HG02678 (cell line): ENCODE measurements around the gene NIPAL3.
"Not testable (repeated sequence)": the region's sequence is repeated elsewhere in the genome, so short reads cannot be mapped to it uniquely, and the experiment has no call there.

Experiments
- ATAC-seq: cut with Tn5 transposase; IDR thresholded peaks from one replicate; pipeline ENCODE4 v1.9.1; 2021; ENCODE audit warnings: mild to moderate bottlenecking, moderate library complexity; ENCODE audit not compliant: unreplicated experiment

NIPAL3 gene

DNA sequence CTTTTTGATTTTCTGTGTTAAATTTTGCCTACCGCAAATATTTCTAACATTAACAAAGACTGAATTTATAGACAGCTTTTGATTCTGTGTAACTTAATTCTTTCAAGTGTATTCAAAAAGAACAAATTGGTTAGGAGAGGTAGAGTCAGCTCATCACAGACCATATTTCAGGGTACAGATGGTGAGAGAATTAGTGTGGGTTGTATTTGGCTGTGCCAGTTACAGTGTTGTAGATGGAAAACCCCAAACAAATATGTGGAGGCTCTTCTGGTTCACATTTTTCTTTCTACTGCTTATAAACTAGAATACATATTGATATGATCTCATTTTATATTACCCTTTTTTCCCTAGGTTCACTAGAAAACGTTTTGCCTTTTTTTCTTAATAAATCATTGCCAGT, 98.1 kb downstream of the NIPAL3 start:
- no peak for ATAC-seq

GRCh38 chr1:24514946-24515345, 99.3 kb downstream of the NIPAL3 start:
- ATAC-seq, result no peak

DNA sequence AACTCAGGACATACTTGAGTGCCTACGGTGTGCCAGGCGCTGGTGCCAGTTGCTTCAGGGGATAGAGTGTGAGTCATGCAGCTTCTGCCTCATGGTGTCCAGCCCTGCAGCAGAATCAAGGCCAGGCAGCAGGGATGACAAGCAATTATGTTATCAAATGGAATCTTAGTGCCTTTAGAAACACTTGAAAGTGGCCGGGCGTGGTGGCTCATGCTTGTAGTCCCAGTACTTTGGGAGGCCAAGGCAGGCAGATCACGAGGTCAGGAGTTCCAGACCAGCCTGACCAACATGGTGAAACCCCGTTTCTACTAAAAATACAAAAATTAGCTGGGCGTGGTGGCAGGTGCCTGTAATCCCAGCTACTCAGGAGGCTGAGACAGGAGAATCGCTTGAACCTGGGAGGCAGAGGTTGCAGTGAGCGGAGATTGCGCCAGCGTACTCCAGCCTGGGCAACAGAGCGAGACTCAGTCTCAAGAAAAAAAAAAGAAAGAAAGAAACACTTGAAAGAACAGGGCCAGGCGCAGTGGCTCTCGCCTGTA, 100.1 kb downstream of the NIPAL3 start:
- not testable (repeated sequence) for ATAC-seq

DNA sequence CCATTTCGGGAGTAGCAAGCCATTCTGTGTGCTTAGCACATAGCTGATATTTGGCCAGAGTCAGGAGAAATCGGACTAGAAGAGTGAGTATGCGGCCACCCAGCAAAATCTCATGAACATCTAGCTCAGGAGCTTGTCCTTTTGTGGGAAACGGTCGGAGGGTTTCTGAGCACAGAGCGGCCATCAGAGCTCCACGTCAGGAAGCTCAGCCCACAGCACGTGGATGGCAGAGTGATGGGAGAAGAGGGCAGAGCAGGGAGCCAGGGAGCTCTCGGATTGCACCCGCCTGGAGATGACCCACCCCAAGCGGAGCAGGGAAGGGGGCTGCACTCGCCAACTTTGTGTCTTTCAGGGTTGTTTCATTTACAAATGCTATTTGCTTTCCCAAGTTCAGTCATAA, 100.9 kb downstream of the NIPAL3 start:
- ATAC-seq, result no peak

- ATAC-seq, result no peak
Measured at GRCh38 chr1:24517898-24518297, 102.3 kb downstream of the NIPAL3 start.

GRCh38 chr1:24520282-24520681, 104.7 kb downstream of the NIPAL3 start:
- not testable (repeated sequence) for ATAC-seq
